Tibial artery (tissue), 4 donors: ENCODE results near the gene MYO3B.

Experiments
- DNase-seq, 2 donors: peaks; one replicate each; pipeline ENCODE4 v3.0.0-alpha.2; 2019
- H3K27ac ChIP-seq, 2 donors: fragments of 200-600 bp; sonication (generic) in 1 of 2; 1 replicate in 1 of 2; 2 replicates in 1 of 2; pipeline ENCODE4 v1.5.1; 2018 to 2019; ENCODE audit warnings: mild to moderate bottlenecking in 1 of 2
- H3K27me3 ChIP-seq, 2 donors: fragments of 200-600 bp; sonication (generic) in 1 of 2; one replicate each; pipeline versions ENCODE4 v1.5.1 to v1.6.0; 2016 to 2019
- H3K36me3 ChIP-seq, 3 donors: fragments of 200-600 bp; sonication (generic) in 2 of 3; one replicate each; pipeline ENCODE4 v1.5.1; 2016 to 2019; ENCODE audit warnings: mild to moderate bottlenecking in 2 of 3
- H3K4me1 ChIP-seq, 4 donors: fragments of 200-600 bp; sonication (generic) in 2 of 4; 1 replicate in 3 of 4; 2 replicates in 1 of 4; pipeline ENCODE4 v1.5.1; 2016 to 2019
- H3K4me3 ChIP-seq, 2 donors: fragments of 200-600 bp; sonication (generic) in 1 of 2; 1 replicate in 1 of 2; 2 replicates in 1 of 2; pipeline ENCODE4 v1.5.1; 2018 to 2019; ENCODE audit warnings: mild to moderate bottlenecking in 2 of 2
- H3K9me3 ChIP-seq, 3 donors: fragments of 200-600 bp; sonication (generic) in 1 of 3; one replicate each; pipeline ENCODE4 v1.5.1; 2016 to 2019
- intact Hi-C: fragments of 100-400 bp; cut with DNase I; formaldehyde crosslinking; loops from one replicate; pipeline ENCODE4 v1.15.0; 2023; ENCODE audit warnings: low total_unique reads
- TF ChIP-seq, protein P1 (sequence below), 2 experiments: fragments of 200-600 bp in 1 of 2; fragments of 450-650 bp in 1 of 2; IDR thresholded peaks; one replicate each; pipeline ENCODE4 v1.5.1; 2017 to 2019; ENCODE audit warnings: antibody characterized with exemption in 2 of 2, mild to moderate bottlenecking in 1 of 2, moderate library complexity in 1 of 2

Gene MYO3B

DNA sequence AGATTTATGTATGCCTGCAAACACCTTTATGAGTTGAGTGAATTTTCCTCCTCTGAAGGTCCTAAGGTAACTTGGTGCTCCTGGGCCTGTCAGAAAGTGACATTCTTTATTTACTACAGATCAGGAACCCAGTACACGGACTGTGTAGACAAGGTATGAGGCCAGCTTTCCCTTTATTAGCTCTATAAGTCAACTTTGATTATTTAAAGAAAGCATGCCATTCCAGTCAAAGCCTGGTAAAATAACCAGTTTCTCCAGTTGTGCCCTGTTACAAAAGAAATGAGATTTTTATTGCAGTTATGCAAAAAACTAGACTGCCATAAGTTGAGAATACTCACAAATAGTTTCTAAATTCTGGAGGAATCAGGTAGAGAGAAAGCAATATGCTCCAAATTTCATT is 271.1 kb downstream of the MYO3B start:
- DNase-seq: no peak
- no peaks in the 10 kb centered on the region for H3K9me3 ChIP-seq
- H3K36me3 ChIP-seq: no peaks in the 10 kb centered on the region
- intact Hi-C loops: no loop called here
- no peaks in the 10 kb centered on the region for H3K4me1 ChIP-seq
- H3K27ac ChIP-seq: no peak overlapping the region
- no peaks in the 10 kb centered on the region for H3K27me3 ChIP-seq
- no peak overlapping the region for H3K4me3 ChIP-seq
- TF ChIP-seq, protein P1, sequence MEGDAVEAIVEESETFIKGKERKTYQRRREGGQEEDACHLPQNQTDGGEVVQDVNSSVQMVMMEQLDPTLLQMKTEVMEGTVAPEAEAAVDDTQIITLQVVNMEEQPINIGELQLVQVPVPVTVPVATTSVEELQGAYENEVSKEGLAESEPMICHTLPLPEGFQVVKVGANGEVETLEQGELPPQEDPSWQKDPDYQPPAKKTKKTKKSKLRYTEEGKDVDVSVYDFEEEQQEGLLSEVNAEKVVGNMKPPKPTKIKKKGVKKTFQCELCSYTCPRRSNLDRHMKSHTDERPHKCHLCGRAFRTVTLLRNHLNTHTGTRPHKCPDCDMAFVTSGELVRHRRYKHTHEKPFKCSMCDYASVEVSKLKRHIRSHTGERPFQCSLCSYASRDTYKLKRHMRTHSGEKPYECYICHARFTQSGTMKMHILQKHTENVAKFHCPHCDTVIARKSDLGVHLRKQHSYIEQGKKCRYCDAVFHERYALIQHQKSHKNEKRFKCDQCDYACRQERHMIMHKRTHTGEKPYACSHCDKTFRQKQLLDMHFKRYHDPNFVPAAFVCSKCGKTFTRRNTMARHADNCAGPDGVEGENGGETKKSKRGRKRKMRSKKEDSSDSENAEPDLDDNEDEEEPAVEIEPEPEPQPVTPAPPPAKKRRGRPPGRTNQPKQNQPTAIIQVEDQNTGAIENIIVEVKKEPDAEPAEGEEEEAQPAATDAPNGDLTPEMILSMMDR (IDR thresholded peaks at IDR 0.05): no peak

DNA sequence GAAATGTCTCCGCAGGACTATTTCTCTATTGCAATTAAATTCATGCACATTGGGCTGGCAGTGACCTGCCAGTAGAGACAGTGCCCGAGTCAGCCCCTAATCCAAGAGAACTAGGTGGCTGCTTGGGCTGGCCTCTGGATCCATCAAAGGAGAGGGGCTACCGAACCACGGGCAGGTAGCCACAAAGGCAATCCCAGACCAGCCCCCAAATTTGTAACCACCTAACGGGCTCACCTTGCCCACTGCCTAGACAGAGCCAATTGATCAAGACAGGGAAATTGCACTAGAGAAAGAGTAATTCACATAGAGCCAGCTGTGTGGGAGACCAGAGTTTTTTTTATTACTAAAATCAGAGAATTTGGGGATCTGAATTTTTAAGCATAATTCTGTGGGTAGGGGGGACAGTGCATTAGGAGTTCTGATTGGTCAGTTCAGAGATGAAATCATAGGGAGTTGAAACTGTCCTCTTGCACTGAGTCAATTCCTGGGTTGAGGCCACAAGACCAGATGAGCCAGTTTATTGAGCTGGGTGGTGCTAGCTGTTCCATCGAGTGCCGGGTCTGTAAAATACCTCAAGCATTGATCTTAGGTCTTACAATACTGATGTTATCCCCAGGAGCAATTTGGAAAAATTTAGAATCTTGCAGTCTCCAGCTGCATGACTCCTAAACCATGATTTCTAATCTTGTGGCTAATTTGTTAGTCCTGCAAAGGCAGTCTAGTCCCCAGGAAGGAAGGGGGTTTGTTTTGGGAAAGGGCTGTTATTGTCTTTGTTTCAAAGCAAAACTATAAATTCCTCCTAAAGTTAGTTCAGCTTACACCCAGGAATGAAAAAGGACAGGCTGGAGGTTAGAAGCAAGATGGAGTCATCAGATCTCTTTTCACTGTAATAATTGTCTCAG is 276.8 kb downstream of the MYO3B start:
- intact Hi-C loops: no loop called here
- no peaks in the 10 kb centered on the region for H3K4me1 ChIP-seq
- TF ChIP-seq, protein P1 (IDR thresholded peaks at IDR 0.05): no peak
- no peak overlapping the region for H3K4me3 ChIP-seq
- no peaks in the 10 kb centered on the region for H3K9me3 ChIP-seq
- H3K27me3 ChIP-seq: no peaks in the 10 kb centered on the region
- DNase-seq: no peak
- no peaks in the 10 kb centered on the region for H3K36me3 ChIP-seq
- no peak overlapping the region for H3K27ac ChIP-seq

DNA sequence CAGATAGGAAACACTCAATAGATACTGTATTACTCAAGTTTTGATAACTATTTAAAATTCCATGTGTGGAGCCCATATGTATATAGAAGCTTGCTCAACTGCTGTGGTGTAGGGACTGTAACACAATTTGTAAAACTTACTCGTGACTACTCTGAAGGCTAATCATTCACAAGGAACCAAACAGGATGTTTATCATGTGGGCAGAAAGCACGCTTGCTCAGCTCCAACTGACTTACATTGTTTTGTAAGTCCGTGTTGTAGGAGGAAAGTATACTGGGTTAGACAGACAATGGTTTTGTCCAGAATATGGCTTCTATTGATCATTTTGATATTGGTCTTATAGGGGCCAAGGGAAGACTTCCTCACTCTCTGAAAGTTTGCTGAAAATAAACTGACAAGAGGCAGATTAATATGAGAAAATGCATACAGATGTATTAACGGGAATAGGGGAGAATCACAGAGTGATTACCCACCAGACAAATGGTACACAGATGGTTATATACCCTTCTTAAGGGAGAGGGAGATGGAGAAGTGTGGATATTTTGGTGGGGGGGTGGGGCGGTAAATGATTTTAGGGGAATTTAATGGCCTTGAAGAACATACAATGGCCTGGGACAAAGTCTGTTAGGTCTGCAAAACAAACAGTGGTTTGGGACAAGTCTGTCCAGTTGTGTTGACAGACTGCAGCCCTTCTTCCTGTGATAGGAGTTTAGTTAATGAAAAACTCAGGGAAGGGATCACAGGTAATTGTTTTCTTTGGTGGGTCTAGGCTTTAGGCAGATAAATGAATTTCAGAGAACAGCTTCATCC is 277.9 kb downstream of the MYO3B start:
- Histone ChIP-seq H3K27me3 (no peaks in the 10 kb centered on the region), H3K36me3 (no peaks in the 10 kb centered on the region), H3K4me3 (no peak overlapping the region), H3K27ac (no peak overlapping the region), H3K9me3 (no peaks in the 10 kb centered on the region), H3K4me1 (no peaks in the 10 kb centered on the region)
- TF ChIP-seq, protein P1 (IDR thresholded peaks at IDR 0.05): no peak
- no peak for DNase-seq
- intact Hi-C loops: no loop called here

DNA sequence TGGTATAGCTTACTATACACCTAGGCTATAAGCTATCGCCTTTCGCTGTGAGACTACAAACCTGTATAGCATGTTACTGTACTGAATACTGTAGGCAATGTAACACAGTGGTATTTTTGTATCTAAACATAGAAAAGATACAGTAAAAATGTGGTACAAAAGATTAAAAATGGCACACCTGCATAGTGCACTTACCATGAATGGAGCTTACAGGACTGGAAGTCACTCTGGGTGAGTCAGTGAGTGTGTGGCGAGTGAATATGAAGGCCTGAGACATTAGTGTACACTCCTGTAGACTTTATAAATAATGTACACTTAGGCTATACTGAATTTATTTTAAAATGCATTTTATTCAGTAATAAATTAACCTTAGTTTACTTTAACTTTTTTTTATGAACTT is 279.0 kb downstream of the MYO3B start:
- no peak for DNase-seq
- Histone ChIP-seq H3K27me3 (no peaks in the 10 kb centered on the region), H3K36me3 (no peaks in the 10 kb centered on the region), H3K9me3 (no peaks in the 10 kb centered on the region), H3K4me3 (no peak overlapping the region), H3K4me1 (no peaks in the 10 kb centered on the region), H3K27ac (no peak overlapping the region)
- intact Hi-C loops: no loop called here
- TF ChIP-seq, protein P1 (IDR thresholded peaks at IDR 0.05): no peak

DNA sequence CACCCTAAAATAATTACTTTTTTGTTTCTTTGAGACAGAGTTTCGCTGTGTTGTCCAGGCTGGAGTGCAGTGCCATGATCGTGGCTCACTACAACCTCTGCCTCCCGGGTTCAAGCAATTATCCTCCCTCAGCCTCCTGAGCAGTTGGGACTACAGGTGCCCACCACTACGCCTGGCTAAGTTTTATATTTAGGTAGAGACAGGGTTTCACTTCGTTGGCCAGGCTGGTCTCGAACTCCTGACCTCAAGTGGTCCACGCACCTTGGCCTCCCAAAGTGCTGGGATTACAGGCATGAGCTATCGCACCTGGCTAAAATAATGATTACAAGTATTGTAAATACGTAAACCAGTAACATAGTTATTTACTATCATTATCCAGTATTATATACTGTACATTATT is 279.8 kb downstream of the MYO3B start:
- intact Hi-C loops: no loop called here
- TF ChIP-seq, protein P1 (IDR thresholded peaks at IDR 0.05): no peak
- Histone ChIP-seq H3K4me1 (no peaks in the 10 kb centered on the region), H3K4me3 (no peak overlapping the region), H3K36me3 (no peaks in the 10 kb centered on the region), H3K9me3 (no peaks in the 10 kb centered on the region), H3K27me3 (no peaks in the 10 kb centered on the region), H3K27ac (no peak overlapping the region)
- DNase-seq: no peak
